HG02623 (cell line): ENCODE data around the gene LRP1B.

Experiments used
- ATAC-seq: cut with Tn5 transposase; IDR thresholded peaks from one replicate; pipeline ENCODE4 v1.9.1; 2021; ENCODE audit warnings: moderate library complexity; ENCODE audit not compliant: unreplicated experiment

LRP1B gene

DNA sequence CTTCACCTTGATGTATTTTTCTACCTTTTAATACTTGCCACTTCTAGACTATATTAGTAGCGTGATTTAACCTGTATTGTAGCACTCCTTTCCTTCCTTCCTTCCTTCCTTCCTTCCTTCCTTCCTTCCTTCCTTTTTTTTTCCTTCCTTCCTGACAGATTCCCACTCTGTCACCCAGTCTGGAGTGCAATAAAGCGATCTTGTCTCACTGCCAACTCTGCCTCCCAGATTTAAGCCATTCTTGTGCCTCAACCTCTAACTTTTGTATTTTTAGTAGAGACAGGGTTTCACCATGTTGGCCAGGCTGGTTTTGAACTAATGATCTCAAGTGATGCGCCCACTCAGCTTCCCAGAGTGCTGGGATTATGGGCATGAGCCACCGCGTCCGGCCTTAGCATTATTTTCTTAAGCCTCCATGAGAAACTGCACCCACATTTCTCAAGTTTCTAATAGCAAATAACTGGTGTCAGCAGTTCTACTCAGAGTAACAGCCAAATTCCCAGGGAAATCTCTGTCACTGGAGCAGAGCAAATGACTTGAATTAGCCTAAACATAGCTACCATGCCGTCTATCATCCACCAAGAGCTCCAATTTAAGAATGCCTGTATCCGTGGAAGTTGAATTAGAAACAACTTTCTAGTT, 529.2 kb downstream of the LRP1B start:
- ATAC-seq = no peak

DNA sequence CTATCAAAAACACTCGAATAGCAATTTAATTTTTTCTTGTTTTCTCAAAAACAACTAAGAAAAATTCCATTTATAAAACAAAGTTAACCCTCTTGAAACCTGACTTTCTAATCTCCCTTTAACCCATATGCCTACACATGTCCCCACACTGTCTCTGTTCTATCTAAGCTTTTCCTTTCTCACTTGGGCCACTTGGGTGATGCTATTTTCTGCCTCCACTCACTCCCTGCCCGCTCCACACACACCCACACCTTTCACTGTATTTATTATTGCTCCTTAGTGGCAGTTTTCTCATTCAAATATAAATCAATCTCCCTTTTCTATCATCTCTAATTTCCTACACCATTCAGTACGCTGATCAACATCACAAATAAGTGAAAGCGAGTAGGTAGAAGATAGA, 531.1 kb downstream of the LRP1B start:
- ATAC-seq = no peak

DNA sequence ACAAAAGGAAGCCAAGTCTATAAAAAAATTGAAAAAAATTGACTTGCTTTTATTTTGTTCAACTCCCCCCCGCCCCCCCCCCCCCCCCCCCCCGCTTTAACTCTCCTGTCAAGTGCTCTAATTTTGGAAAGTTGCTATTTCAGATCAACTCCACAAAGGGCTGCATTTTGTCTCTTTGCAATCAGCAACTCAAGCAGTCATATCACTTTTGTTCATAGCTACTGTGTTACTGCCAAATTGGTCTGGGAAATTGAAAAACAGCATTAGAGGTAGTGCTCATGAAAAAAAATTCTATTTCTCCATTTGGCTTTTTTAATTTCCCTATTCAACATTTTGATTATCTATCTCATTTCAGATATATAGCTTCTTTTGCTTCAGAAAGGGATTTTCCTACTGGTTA, 531.8 kb downstream of the LRP1B start:
- ATAC-seq = no peak

DNA sequence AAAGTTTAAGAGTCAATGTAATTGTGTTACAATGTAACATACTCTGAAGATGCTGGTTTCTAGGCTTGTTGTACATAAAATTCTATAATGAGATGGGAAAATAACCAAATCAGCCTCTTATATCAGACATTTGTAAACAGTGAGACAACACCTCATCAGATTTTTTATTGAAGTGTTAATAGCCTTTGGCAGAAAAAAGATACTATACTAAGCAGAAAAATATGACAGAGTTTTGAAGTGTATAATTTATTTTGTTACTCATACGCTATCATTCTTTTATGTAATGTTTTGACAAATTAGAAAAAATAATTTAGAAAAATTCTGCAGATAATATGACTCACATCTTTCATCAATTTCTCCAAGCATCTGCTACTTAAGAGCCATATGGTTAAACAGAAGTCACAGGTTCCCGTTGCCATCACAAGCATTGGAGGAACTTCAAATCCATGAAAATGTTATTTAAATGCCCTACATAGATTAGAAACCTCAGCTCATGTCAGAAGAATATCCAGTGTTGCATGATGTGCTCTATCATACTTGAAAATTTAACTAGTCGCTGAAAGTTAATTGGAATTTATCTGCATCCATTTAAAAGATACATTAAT, 535.4 kb downstream of the LRP1B start:
- ATAC-seq = no peak

DNA sequence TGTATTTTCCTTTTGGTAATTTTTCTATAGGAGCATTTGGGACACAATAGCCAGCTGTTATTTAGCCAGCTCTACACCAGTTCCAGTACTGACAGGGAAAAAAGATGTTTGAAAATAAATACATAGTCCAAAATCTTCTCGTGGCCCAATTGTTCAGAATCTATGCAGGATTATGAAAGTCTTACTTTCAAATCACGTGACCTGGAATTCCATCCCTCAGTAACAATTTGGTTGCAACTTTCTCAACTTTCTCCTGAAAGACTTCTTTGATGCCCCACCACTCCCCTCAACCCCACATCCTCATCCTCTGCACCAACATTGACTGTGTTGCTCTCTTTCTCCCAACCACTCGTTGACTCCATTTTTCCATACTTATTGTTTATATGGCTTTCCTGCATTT, 539.0 kb downstream of the LRP1B start:
- no peak for ATAC-seq

DNA sequence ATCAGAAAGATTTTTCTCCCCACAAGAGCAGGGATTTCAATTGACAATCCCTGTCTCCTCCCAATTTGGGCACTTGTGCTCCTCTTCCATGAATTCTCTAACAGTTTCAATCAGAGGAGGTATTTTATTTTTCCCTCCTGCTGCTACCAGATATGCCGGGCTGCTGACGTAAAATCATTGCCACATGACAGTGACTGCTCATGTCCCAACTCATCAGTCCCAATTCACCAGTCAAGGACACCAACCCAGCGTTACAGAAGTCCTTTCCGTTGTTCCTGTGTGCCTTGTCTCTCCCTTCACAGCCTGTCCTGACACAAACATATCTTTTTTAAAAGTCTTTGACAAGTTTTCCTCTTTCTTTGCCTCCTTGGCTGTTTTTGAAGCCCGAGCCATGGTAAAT, 540.2 kb downstream of the LRP1B start:
- ATAC-seq = no peak

DNA sequence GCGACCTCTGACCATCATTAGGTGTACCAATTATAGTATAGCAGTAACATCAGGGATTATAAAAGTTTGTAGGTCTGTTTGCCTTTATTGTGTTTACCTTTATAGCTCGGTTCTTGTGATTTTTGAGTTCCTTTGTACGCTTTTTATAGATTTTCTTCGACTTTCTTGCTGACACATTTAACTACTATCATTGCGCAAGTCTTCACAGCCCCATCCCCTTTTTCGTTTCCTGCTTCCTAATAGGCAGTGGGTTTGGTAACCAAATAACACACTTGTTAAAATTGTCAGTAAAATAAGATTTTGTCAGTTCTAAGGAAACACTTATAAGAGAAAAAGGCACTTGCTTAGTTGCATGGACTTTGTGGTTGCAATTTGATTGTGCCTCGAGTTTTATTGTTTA, 541.5 kb downstream of the LRP1B start:
- ATAC-seq = no peak

DNA sequence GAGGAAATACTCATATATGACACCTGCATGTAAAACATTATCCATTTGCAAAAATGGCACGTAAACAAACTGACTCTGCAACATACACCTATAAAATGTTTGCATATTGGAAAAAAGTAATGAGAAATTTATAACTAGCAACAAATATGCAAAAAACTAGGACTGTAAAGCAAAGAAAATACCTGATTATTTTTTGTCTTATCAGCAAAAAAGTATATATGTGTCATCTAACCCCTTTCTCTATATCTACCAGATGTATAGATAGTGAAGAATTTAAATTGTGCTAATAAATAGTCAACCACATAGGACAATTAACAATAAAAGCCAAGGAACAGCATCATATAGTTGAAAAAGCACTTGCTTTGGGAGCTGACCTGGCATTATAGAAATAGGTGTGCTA, 543.8 kb downstream of the LRP1B start:
- no peak for ATAC-seq

DNA sequence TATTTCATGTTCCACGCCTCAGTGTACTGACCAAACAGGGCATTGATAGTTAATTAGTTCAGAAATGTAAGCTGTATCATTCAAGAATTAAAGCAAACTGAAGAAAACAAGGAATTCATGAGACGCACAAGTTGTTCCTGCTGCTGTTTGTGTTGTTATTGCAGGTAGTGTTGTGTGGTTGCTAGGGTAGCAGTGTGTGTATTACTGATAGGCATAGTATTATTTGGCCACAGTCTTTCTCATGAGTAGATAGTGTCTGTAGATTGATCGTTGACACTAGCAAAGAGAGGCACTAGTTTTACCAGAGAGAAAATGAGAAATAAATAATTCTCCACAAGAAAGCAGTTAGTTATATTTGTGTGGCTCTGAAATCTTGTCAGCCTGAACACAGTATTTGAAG, 548.6 kb downstream of the LRP1B start:
- ATAC-seq = no peak

DNA sequence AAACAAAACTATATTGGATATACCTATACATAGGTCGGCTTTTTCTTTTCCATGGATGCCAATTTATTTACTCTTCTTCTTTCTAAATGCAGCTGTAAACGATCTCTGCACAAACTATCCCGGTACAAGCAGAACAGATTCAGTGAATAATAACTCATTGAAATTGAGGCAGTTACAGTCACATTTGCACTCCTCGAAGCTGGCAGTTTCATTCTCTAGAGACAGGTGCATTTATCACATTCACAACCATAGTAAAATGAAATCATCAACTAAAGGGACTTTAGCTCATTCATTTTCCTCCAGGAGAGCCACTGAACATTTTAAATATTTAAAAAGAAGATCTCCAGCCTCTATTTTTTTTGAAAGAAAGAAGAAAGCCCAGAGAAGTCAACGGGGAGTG, 551.7 kb downstream of the LRP1B start:
- ATAC-seq = no peak

DNA sequence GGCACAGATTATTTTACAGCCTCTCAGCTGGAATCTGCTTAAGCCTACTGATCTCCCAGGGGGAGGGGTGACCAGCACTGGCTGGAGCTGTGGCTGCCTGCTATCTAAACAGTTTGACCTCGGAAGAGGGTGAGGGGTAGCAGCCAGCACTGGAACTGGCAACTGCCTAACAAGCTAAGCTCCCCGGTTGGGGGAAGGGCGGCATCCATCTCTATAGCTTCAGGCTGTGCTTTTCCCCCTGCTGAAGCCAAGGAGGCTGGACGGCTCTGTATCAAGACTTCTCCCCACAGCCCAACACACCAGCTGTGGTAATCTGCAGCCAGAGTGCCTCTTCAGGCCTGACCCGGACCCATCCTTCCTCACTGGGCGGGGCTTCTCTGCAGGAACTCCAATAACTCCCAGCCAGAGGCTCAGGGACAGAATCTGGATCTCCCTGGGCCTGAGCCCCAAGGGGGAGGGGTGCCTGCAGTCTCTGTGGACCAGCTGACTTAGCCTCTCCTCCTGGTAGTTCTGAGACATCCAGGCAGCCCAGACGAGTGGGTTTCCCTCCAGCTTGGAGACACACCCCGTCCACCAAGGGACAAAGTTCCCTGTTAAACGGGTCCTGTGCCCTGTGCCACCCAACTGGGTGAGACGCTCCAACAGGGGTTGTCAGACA, 560.2 kb downstream of the LRP1B start:
- no peak for ATAC-seq

DNA sequence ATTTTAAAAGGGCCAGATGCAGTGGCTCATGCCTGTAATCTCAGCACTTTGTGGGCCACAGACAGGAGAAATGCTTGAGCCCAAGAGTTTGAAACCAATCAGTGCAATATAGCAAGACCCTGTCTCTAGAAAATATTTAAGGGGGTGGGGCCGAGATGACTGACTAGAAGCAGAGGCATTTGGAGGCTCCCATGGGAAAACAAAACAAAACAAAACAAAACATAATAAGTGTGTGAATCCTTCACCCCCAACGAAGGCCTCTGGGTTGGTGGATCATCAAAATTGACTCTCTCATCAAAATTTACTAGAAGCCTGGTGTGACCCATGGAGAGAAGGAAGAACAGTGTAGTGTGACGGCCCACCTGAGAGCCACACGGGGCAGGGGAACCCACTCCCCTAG, 560.9 kb downstream of the LRP1B start:
- no peak for ATAC-seq

DNA sequence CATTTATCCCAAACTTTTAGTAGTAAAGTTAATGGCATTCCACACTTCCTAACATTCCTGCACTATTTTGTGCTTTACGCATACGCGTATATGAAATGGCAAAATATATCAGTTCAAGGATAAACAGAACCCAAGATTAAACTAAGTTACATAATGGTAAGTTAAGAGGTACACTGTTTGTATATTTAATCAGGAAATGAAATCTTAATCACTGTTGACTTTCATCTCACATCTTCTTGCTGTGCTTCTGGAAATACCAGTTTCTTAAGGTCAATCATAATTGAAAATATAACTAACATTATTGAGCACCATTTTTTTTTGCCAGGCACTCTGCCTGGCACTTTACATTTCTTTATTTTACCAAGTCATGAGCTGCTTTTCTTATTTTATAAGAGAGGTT, 565.2 kb downstream of the LRP1B start:
- no peak for ATAC-seq

DNA sequence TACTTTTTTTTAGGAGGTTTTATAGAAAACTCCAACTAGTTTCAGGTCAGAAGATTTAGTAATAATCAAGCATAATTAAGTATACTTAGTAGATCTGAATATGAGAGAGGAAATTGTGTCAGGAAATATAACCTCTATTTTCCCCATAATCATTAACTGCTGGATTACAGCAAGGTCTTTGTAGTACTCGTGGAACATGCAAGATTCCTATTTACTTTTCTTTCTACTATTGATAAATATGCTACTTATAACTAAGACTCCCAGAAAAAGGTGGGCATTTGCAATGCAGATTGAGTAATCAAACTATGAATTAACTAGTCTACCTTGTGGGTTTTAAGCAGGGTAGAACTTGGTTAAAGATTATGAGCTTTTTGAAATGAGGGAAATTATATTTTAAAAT, 570.1 kb downstream of the LRP1B start:
- ATAC-seq = no peak

DNA sequence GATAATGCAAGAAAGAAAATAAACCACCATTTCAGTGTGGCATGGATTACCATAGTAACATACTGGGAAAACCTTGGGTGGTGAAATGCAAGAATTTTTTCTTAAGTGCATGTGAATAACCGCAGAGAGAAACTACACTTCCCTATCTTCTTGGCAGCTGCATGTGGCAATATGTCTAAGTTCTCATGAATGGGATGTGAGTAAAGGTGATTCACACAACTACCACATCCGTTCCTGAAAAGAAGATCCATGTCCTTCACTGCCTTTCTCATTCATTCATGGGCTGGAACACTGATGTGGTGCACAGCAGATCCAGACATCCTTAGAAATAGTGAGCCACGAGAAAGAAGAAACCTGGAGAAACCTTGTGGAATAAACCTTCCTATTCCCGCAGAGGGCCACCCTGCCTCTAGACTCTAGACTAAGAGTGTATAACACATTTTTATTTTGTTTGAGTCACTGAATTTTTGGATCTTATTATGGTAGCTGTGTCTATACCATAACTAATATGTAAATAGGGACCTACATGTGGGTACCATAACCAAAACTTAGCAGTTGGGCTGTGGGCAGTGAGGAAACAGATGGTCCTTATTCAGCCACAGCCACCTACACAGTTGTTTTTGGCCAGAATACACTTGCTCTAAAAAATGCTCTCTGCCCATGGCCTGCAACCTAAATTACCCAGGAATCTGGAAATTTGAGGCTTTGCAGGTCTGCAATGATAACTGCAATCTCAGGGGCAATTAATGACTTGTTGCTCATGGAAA, 573.3 kb downstream of the LRP1B start:
- ATAC-seq = peak; percentile 57

DNA sequence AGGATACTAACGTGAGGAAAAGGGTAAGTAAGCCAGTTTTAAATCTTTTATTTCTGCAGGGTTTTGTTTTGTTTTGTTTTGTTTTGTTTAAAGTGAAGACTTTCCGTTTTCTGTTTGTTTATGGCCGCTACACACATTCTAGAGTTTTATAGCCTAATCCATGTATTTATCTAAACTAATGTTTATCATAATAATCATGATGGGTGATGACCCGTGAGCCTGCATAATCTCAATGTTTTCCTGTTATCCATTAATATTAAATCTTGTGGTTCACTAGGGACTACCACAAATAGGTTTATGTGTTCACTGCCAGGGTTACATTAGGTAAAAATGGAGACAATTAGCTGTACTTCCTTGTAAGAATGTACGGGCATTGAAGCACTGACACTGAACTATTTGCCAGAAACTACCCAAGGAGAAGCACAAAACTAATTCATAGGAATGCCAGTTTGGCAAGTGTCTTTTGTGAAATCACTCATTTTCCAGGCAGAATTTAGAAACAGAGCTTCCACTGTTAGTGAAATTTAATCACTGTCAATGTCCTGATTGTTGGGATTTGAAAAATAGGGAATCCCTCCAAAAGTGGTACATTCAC, 574.8 kb downstream of the LRP1B start:
- ATAC-seq = no peak

DNA sequence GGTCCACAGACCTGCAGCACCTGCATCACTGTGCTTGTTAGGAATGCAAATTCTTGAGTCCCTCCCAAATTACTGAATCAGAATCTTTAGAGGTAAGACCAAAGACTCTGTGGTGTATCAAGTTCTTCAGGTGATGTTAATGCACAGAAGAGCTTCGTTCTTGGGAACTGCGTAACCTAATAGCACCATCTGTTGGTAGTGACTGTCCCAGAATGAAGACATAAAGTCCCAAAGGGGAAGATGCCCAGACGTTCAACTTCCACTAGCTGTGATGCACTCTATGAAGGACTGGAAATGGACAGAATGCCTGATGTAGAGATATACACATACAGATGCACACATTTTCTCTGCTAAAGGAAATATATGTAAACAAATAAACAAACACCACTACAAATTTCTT, 576.0 kb downstream of the LRP1B start:
- ATAC-seq = peak; percentile 67

DNA sequence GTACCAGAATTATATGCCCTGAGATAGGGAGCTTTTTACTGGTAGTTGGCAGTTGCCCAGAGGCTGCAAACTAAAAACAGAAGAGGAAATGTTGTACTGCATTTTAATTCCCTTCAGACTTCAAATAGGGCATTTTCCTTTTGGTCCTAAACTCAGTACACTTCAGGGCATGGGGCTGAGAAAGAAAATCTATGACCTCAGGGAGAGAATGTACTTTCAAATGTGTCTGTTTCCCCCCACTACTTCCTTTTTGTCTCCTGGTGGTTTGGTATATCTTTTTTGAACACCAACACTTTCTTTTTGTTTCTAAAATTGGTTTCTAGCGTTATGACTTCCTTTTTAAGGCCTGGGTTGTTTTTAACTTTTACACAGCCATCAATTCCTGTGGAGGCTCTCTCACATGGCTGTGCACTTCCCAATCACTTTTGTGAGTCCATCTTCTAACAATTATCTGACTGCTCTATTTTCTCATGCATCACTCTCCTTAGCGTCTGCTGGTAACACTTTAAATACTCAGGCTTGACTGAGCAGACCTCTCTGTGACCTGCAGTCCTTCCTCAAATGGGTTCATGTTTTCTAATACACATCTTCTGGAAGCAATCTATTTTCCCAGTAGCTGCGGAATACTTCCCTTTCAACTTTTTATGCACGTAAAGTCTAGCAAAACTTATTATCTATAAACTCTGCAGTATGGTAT, 596.0 kb downstream of the LRP1B start:
- peak; percentile 77 for ATAC-seq

DNA sequence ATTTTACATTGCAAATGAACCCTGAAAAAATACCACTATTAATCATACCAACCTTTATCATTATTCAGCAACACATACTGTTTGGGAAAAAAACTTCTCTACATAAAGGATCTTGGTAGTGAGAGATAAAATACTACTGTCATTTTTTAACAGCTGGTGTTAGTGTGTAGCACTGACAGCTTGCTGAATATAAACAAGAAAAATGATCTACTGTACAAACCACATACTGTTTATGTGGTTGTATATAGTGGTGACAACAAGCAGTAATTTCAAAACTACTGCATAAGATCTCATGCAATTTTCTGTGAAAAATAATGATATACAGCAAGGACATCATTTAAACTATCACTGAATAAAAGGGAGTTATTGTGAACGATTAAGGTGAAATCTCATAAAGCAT, 601.2 kb downstream of the LRP1B start:
- ATAC-seq = no peak

DNA sequence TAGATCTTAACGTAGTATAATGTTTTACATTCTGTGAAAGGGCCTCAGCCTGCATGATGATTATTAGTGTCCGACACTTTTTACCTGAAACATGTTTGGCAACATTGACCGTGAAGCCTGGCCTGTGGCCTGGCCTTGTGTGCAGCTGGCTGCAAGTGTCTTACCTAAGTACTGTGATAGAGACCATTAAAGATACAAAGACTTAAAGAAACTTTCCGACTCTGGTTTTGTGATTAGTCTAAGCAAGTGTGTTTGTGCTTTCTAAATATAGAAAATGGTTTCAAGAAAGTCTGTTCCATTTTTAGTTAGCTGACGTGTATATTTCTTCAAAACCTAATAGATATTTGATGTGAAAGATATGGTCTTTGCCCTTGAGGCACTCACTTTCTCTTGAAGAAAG, 601.8 kb downstream of the LRP1B start:
- ATAC-seq = peak; percentile 63

DNA sequence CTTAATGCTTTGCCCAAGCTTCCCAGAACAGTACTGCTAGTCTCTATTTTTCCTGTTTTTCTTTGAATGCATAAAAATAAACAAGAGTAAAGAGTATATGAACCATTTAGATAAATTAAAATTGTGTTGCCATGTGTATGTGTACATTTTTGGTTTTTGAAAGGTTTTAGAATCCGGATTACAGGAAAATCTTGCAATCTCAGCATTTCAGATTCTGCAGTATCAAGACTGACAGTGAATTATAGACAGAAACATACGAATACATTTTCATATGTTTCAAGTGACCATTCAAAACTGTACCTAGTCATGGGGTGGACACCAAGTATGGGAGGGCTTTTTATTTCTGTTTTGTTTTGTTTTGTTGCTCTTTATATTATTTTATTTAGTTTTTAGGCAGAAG, 604.1 kb downstream of the LRP1B start:
- no peak for ATAC-seq
